Activated naive CD8-positive, alpha-beta T cell (primary cell): ENCODE results near the gene ARL4C.

Source experiments
- H3K27ac Mint-ChIP-seq: one replicate; pipeline ENCODE4 v1.8.0; 2021; ENCODE audit warnings: mixed read lengths
- H3K27me3 Mint-ChIP-seq: one replicate; pipeline ENCODE4 v1.8.0; 2021; ENCODE audit warnings: mixed read lengths
- H3K36me3 Mint-ChIP-seq: one replicate; pipeline ENCODE4 v1.8.0; 2021; ENCODE audit warnings: mixed read lengths
- H3K4me1 Mint-ChIP-seq: one replicate; pipeline ENCODE4 v1.8.0; 2021; ENCODE audit warnings: low read depth, mixed read lengths
- H3K4me3 Mint-ChIP-seq: one replicate; pipeline ENCODE4 v1.8.0; 2021; ENCODE audit warnings: mild to moderate bottlenecking, mixed read lengths
- H3K9me3 Mint-ChIP-seq: one replicate; pipeline ENCODE4 v1.8.0; 2021; ENCODE audit warnings: low read depth, mixed read lengths

Gene ARL4C

GRCh38 chr2:234496835-234497593 lies at the start of gene ARL4C:
TSS of gene ARL4C (minus strand) at chr2:234497081. CDS start at chr2:234496586, 495 bp downstream.
- Mint-ChIP-seq H3K4me1 (peaks cover 49% of the 10 kb centered on the region), H3K36me3 (no peaks in the 10 kb centered on the region), H3K27me3 (no peaks in the 10 kb centered on the region), H3K27ac (peak within 1 kb of the TSS; percentile 93), H3K9me3 (no peaks in the 10 kb centered on the region), H3K4me3 (peak within 1 kb of the TSS; percentile 97)

GRCh38 chr2:234544659-234545611 lies 48.1 kb upstream of the ARL4C start:
- H3K27me3 Mint-ChIP-seq, result peaks cover 8% of the 10 kb centered on the region
- H3K36me3 Mint-ChIP-seq, result no peaks in the 10 kb centered on the region
- H3K9me3 Mint-ChIP-seq, result no peaks in the 10 kb centered on the region
- H3K4me3 Mint-ChIP-seq, result no peak overlapping the region
- no peak overlapping the region for H3K27ac Mint-ChIP-seq
- peaks cover 1% of the 10 kb centered on the region for H3K4me1 Mint-ChIP-seq

GRCh38 chr2:234542742-234543141 lies 45.9 kb upstream of the ARL4C start:
- Mint-ChIP-seq H3K27me3 (peaks cover 1% of the 10 kb centered on the region), H3K4me1 (peaks cover 1% of the 10 kb centered on the region), H3K27ac (no peak overlapping the region), H3K4me3 (no peak overlapping the region), H3K36me3 (no peaks in the 10 kb centered on the region), H3K9me3 (no peaks in the 10 kb centered on the region)

- Mint-ChIP-seq H3K27ac (no peak overlapping the region), H3K36me3 (no peaks in the 10 kb centered on the region), H3K4me3 (no peak overlapping the region), H3K4me1 (no peaks in the 10 kb centered on the region), H3K27me3 (peaks cover under 1% of the 10 kb centered on the region), H3K9me3 (no peaks in the 10 kb centered on the region)
These were observed 41.0 kb upstream of the ARL4C start for GRCh38 chr2:234537929-234538328.

GRCh38 chr2:234536178-234536965 lies 39.5 kb upstream of the ARL4C start:
- Mint-ChIP-seq H3K27me3 (peaks cover 4% of the 10 kb centered on the region), H3K9me3 (peaks cover 4% of the 10 kb centered on the region), H3K4me1 (no peaks in the 10 kb centered on the region), H3K36me3 (no peaks in the 10 kb centered on the region), H3K27ac (no peak overlapping the region), H3K4me3 (no peak overlapping the region)

GRCh38 chr2:234535464-234535863 lies 38.6 kb upstream of the ARL4C start:
- no peaks in the 10 kb centered on the region for H3K36me3 Mint-ChIP-seq
- H3K27ac Mint-ChIP-seq, result no peak overlapping the region
- peaks cover 7% of the 10 kb centered on the region for H3K27me3 Mint-ChIP-seq
- peaks cover 4% of the 10 kb centered on the region for H3K9me3 Mint-ChIP-seq
- H3K4me1 Mint-ChIP-seq, result no peaks in the 10 kb centered on the region
- H3K4me3 Mint-ChIP-seq, result no peak overlapping the region

- Mint-ChIP-seq H3K4me3 (no peak overlapping the region), H3K27ac (no peak overlapping the region), H3K27me3 (peaks cover 7% of the 10 kb centered on the region), H3K9me3 (peaks cover 4% of the 10 kb centered on the region), H3K4me1 (no peaks in the 10 kb centered on the region), H3K36me3 (no peaks in the 10 kb centered on the region)
These were observed 37.6 kb upstream of the ARL4C start for GRCh38 chr2:234534515-234534914.

- Mint-ChIP-seq H3K27me3 (peaks cover 7% of the 10 kb centered on the region), H3K27ac (no peak overlapping the region), H3K9me3 (peaks cover 4% of the 10 kb centered on the region), H3K4me3 (no peak overlapping the region), H3K4me1 (no peaks in the 10 kb centered on the region), H3K36me3 (no peaks in the 10 kb centered on the region)
These were observed 36.7 kb upstream of the ARL4C start for GRCh38 chr2:234533626-234534025.

GRCh38 chr2:234528410-234529148 lies 31.7 kb upstream of the ARL4C start:
- Mint-ChIP-seq H3K4me3 (no peak overlapping the region), H3K36me3 (peaks cover 4% of the 10 kb centered on the region), H3K27me3 (peaks cover 7% of the 10 kb centered on the region), H3K27ac (no peak overlapping the region), H3K9me3 (peaks cover 10% of the 10 kb centered on the region), H3K4me1 (no peaks in the 10 kb centered on the region)

GRCh38 chr2:234526711-234527110 lies 29.8 kb upstream of the ARL4C start:
- peaks cover 6% of the 10 kb centered on the region for H3K9me3 Mint-ChIP-seq
- H3K27me3 Mint-ChIP-seq, result peaks cover 3% of the 10 kb centered on the region
- H3K27ac Mint-ChIP-seq, result no peak overlapping the region
- no peaks in the 10 kb centered on the region for H3K4me1 Mint-ChIP-seq
- no peak overlapping the region for H3K4me3 Mint-ChIP-seq
- peaks cover 4% of the 10 kb centered on the region for H3K36me3 Mint-ChIP-seq

- no peak overlapping the region for H3K4me3 Mint-ChIP-seq
- peaks cover 4% of the 10 kb centered on the region for H3K36me3 Mint-ChIP-seq
- no peaks in the 10 kb centered on the region for H3K4me1 Mint-ChIP-seq
- peaks cover 6% of the 10 kb centered on the region for H3K9me3 Mint-ChIP-seq
- H3K27me3 Mint-ChIP-seq, result no peaks in the 10 kb centered on the region
- H3K27ac Mint-ChIP-seq, result no peak overlapping the region
These were observed 24.7 kb upstream of the ARL4C start for GRCh38 chr2:234521536-234521935.

GRCh38 chr2:234518986-234519642 lies 22.2 kb upstream of the ARL4C start:
- Mint-ChIP-seq H3K27ac (no peak overlapping the region), H3K4me1 (no peaks in the 10 kb centered on the region), H3K27me3 (no peaks in the 10 kb centered on the region), H3K9me3 (no peaks in the 10 kb centered on the region), H3K36me3 (no peaks in the 10 kb centered on the region), H3K4me3 (no peak overlapping the region)

GRCh38 chr2:234517971-234518370 lies 21.1 kb upstream of the ARL4C start:
- Mint-ChIP-seq H3K27ac (no peak overlapping the region), H3K36me3 (no peaks in the 10 kb centered on the region), H3K4me1 (no peaks in the 10 kb centered on the region), H3K4me3 (no peak overlapping the region), H3K27me3 (no peaks in the 10 kb centered on the region), H3K9me3 (no peaks in the 10 kb centered on the region)
